Fibroblast of lung (primary cell): Measurements from ENCODE around the gene HYAL2. TPM values are rescaled to one million over a fixed set of nuclear protein-coding genes. Genes with fewer than 3 reads are reported as not detected.

Experiments
- DNase-seq, 2 donors: peaks; one replicate each; pipeline versions ENCODE4 v3.0.0 to v3.0.0-alpha.2; 2010; ENCODE audit warnings: low read depth in 2 of 2
- H2AFZ ChIP-seq: 2 replicates; pipeline ENCODE4 v1.5.1; 2012; ENCODE audit warnings: low read length, control low read depth, inconsistent platforms
- H3K27ac ChIP-seq: 2 replicates; pipeline ENCODE4 v1.5.1; 2011; ENCODE audit warnings: low read length, control low read depth; ENCODE audit not compliant: insufficient read depth
- H3K27me3 ChIP-seq: 2 replicates; pipeline ENCODE4 v1.5.1; 2011; ENCODE audit warnings: mild to moderate bottlenecking, low read length; ENCODE audit not compliant: control insufficient read depth, insufficient read depth
- H3K36me3 ChIP-seq: 2 replicates; pipeline ENCODE4 v1.5.1; 2011; ENCODE audit warnings: low read length; ENCODE audit not compliant: control insufficient read depth, insufficient read depth
- H3K4me1 ChIP-seq: 2 replicates; pipeline ENCODE4 v1.5.1; 2011; ENCODE audit warnings: low read length; ENCODE audit not compliant: control insufficient read depth, insufficient read depth; ENCODE audit errors: extremely low read depth
- H3K4me2 ChIP-seq: 2 replicates; pipeline ENCODE4 v1.5.1; 2011; ENCODE audit warnings: low read length, control low read depth; ENCODE audit not compliant: insufficient read depth; ENCODE audit errors: extremely low read depth
- H3K4me3 ChIP-seq, 4 experiments: fragments of 200-600 bp in 1 of 4; sonication (generic) in 1 of 4; replicated peaks in 1 of 4; 2 replicates each; pipeline ENCODE4 v1.5.1; 2011 to 2016; ENCODE audit warnings: low read length in 4 of 4, low read depth in 3 of 4, mild to moderate bottlenecking in 3 of 4, control low read depth in 2 of 4, inconsistent platforms in 1 of 4, mixed read lengths in 1 of 4; ENCODE audit not compliant: insufficient read depth in 1 of 4; ENCODE audit errors: control extremely low read depth in 1 of 4
- H3K79me2 ChIP-seq: 2 replicates; pipeline ENCODE4 v1.5.1; 2012; ENCODE audit warnings: mild to moderate bottlenecking, low read length, inconsistent platforms; ENCODE audit not compliant: control insufficient read depth, insufficient read depth
- H3K9ac ChIP-seq: 2 replicates; pipeline ENCODE4 v1.5.1; 2011; ENCODE audit warnings: mild to moderate bottlenecking, low read length, control low read depth; ENCODE audit not compliant: insufficient read depth
- H3K9me3 ChIP-seq: 2 replicates; pipeline ENCODE4 v1.5.1; 2012; ENCODE audit warnings: low read depth, low read length; ENCODE audit not compliant: control insufficient read depth, insufficient read depth
- H4K20me1 ChIP-seq: 2 replicates; pipeline ENCODE4 v1.5.1; 2011; ENCODE audit warnings: low read length; ENCODE audit not compliant: control insufficient read depth, insufficient read depth; ENCODE audit errors: extremely low read depth
- EZH2 ChIP-seq: IDR thresholded peaks from 2 replicates; pipeline ENCODE4 v1.5.1; 2012; ENCODE audit warnings: low read length, control low read depth, mild to moderate bottlenecking; ENCODE audit errors: missing control alignments
- polyA plus RNA-seq, 2 donors: library from polyadenylated mRNA; depleted of rRNA in 1 of 2; stranded (reverse) in 1 of 2; unstranded in 1 of 2; fragments of >200 nt; gene quantifications; 2 replicates each; pipeline ENCODE4 v1.2.1, GENCODE V29; 2011 to 2012; ENCODE audit warnings: missing spikeins in 1 of 2
- total RNA-seq: library from RNA; depleted of rRNA; stranded (reverse); fragments of >200 nt; gene quantifications from 2 replicates; pipeline ENCODE4 v1.2.1, GENCODE V29; 2014
- TF ChIP-seq, protein P1 (sequence below), 2 donors: IDR thresholded peaks in 1 of 2; conservative IDR thresholded peaks in 1 of 2; 1 replicate in 1 of 2; 2 replicates in 1 of 2; pipeline ENCODE4 v1.5.1; 2011 to 2012; ENCODE audit warnings: low read length in 2 of 2, control low read depth in 1 of 2, inconsistent platforms in 1 of 2, low read depth in 1 of 2, mild to moderate bottlenecking in 1 of 2

The HYAL2 gene
- total and polyA plus RNA-seq, 2 donors (not counting 1 experiment from before 2014, with no cell fraction given), result 35.1 to 52.5 TPM

GRCh38 chr3:50276762-50277101 lies 45.8 kb downstream of the HYAL2 start:
- Histone ChIP-seq H3K27ac (no peak overlapping the region), H2AFZ (no peak overlapping the region), H3K36me3 (no peaks in the 10 kb centered on the region), H3K27me3 (no peaks in the 10 kb centered on the region), H3K4me2 (no peak overlapping the region), H3K4me1 (peaks cover 5% of the 10 kb centered on the region), H3K79me2 (no peaks in the 10 kb centered on the region), H3K9me3 (no peaks in the 10 kb centered on the region), H3K9ac (no peak overlapping the region), H3K4me3 (no peak overlapping the region), H4K20me1 (no peaks in the 10 kb centered on the region)
- no peak for DNase-seq
- TF ChIP-seq, protein P1, sequence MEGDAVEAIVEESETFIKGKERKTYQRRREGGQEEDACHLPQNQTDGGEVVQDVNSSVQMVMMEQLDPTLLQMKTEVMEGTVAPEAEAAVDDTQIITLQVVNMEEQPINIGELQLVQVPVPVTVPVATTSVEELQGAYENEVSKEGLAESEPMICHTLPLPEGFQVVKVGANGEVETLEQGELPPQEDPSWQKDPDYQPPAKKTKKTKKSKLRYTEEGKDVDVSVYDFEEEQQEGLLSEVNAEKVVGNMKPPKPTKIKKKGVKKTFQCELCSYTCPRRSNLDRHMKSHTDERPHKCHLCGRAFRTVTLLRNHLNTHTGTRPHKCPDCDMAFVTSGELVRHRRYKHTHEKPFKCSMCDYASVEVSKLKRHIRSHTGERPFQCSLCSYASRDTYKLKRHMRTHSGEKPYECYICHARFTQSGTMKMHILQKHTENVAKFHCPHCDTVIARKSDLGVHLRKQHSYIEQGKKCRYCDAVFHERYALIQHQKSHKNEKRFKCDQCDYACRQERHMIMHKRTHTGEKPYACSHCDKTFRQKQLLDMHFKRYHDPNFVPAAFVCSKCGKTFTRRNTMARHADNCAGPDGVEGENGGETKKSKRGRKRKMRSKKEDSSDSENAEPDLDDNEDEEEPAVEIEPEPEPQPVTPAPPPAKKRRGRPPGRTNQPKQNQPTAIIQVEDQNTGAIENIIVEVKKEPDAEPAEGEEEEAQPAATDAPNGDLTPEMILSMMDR (conservative IDR thresholded peaks at IDR 0.05 in 1 of 2, IDR thresholded peaks at IDR 0.05 in 1 of 2; ENCODE audit: low read depth in 1 of 2, low read length in 2 of 2), result no peak

GRCh38 chr3:50275996-50276761 lies 46.4 kb downstream of the HYAL2 start:
- no peaks in the 10 kb centered on the region for H3K79me2 ChIP-seq
- no peak overlapping the region for H3K4me3 ChIP-seq
- TF ChIP-seq EZH2, result no peak
- TF ChIP-seq, protein P1 (conservative IDR thresholded peaks at IDR 0.05 in 1 of 2, IDR thresholded peaks at IDR 0.05 in 1 of 2; ENCODE audit: low read depth in 1 of 2, low read length in 2 of 2), result no peak
- no peaks in the 10 kb centered on the region for H3K36me3 ChIP-seq
- H2AFZ ChIP-seq, result no peak overlapping the region
- no peaks in the 10 kb centered on the region for H3K27me3 ChIP-seq
- no peak overlapping the region for H3K27ac ChIP-seq
- DNase-seq, result no peak
- H4K20me1 ChIP-seq, result no peaks in the 10 kb centered on the region
- no peak overlapping the region for H3K9ac ChIP-seq
- H3K4me2 ChIP-seq, result no peak overlapping the region
- no peaks in the 10 kb centered on the region for H3K9me3 ChIP-seq
- peaks cover 9% of the 10 kb centered on the region for H3K4me1 ChIP-seq

DNA sequence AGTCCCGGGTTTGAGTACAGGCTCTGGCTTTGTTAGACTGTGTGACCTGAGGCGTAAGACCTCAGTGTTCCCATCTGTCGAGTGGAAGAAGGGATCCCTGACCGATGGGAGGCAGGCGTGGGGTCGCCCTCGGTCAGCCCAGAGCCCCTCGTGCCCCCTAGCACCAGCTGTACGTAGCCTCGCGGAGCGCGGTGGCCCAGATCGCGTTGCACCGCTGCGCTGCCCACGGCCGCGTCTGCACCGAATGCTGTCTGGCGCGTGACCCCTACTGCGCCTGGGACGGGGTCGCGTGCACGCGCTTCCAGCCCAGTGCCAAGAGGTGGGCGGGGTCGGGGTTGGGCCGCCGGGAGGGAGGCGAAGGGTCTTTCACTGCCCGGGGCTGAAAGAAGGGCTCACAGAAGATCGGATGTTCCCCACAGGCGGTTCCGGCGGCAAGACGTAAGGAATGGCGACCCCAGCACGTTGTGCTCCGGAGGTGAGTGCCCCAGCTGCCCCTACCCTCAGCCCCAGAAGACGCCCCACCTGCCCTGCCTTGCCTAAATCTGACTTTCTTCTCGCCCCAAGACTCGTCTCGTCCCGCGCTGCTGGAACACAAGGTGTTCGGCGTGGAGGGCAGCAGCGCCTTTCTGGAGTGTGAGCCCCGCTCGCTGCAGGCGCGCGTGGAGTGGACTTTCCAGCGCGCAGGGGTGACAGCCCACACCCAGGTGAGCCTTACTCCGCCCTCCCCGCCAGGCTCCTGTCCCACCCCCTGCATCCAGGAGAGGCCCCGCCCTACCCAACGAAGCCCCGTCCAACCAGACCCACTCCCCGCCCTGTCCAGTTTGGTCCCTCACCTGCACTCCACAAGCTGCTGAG lies 47.2 kb downstream of the HYAL2 start:
- Histone ChIP-seq H3K27me3 (no peaks in the 10 kb centered on the region), H4K20me1 (no peaks in the 10 kb centered on the region), H2AFZ (no peak overlapping the region), H3K4me1 (peaks cover 14% of the 10 kb centered on the region), H3K9ac (no peak overlapping the region), H3K9me3 (no peaks in the 10 kb centered on the region), H3K36me3 (no peaks in the 10 kb centered on the region), H3K4me3 (no peak overlapping the region), H3K4me2 (no peak overlapping the region), H3K27ac (no peak overlapping the region), H3K79me2 (no peaks in the 10 kb centered on the region)
- TF ChIP-seq EZH2, result peak; percentile 61
- TF ChIP-seq, protein P1 (conservative IDR thresholded peaks at IDR 0.05 in 1 of 2, IDR thresholded peaks at IDR 0.05 in 1 of 2; ENCODE audit: low read depth in 1 of 2, low read length in 2 of 2), result no peak
- no peak for DNase-seq
